ENCODE measurements around the gene EEF2K. TPM values are rescaled to one million over a fixed set of nuclear protein-coding genes. Genes with fewer than 3 reads are reported as not detected.

The EEF2K gene
- total RNA-seq, 2 donors from 2014 or later: 9.8 to 15.8 TPM

- no peak overlapping the region for H3K27ac Mint-ChIP-seq
- Histone ChIP-seq H3K27me3 (ENCODE audit: control insufficient read depth, insufficient read depth, low read length, poor library complexity, severe bottlenecking) (no peaks in the 10 kb centered on the region), H3K27ac (ENCODE audit: low read depth, low read length) (no peak overlapping the region), H3K36me3 (ENCODE audit: control insufficient read depth, insufficient read depth, low read length) (peaks cover 71% of the 10 kb centered on the region), H3K4me3 (ENCODE audit: low read length) (no peak overlapping the region), H3K9ac (ENCODE audit: extremely low read depth, low read length, poor library complexity, severe bottlenecking) (no peak overlapping the region), H3K4me1 (ENCODE audit: control insufficient read depth, insufficient read depth, low read length) (no peaks in the 10 kb centered on the region), H3K9me3 (ENCODE audit: control insufficient read depth, low read length) (no peaks in the 10 kb centered on the region)
- no peak for DNase-seq
- H3K4me1 Mint-ChIP-seq: no peaks in the 10 kb centered on the region
- TF ChIP-seq CTCF (conservative IDR thresholded peaks at IDR 0.05): no peak
- H3K4me3 Mint-ChIP-seq: no peak overlapping the region
- H3K27me3 Mint-ChIP-seq (ENCODE audit: insufficient read depth): no peaks in the 10 kb centered on the region
- peaks cover 70% of the 10 kb centered on the region for H3K36me3 Mint-ChIP-seq (ENCODE audit: low read depth)
- WGBS, 2 experiments (ENCODE audit: insufficient coverage in 1 of 2, insufficient read length in 1 of 2): 91 to 100% methylated on average over 5 to 10 of the region's 10 CpGs
- H3K9me3 Mint-ChIP-seq: no peaks in the 10 kb centered on the region
Measured at GRCh38 chr16:22328081-22328725, 122.1 kb downstream of the EEF2K start.

GRCh38 chr16:22329199-22329695, 123.2 kb downstream of the EEF2K start:
- Mint-ChIP-seq H3K27me3 (ENCODE audit: insufficient read depth) (no peaks in the 10 kb centered on the region), H3K4me1 (no peaks in the 10 kb centered on the region), H3K9me3 (no peaks in the 10 kb centered on the region), H3K4me3 (no peak overlapping the region), H3K36me3 (ENCODE audit: low read depth) (peaks cover 75% of the 10 kb centered on the region), H3K27ac (no peak overlapping the region)
- no peak overlapping the region for H3K4me3 ChIP-seq (ENCODE audit: low read length)
- H3K4me1 ChIP-seq (ENCODE audit: control insufficient read depth, insufficient read depth, low read length): no peaks in the 10 kb centered on the region
- peaks cover 78% of the 10 kb centered on the region for H3K36me3 ChIP-seq (ENCODE audit: control insufficient read depth, insufficient read depth, low read length)
- no peak for TF ChIP-seq CTCF (conservative IDR thresholded peaks at IDR 0.05)
- no peaks in the 10 kb centered on the region for H3K9me3 ChIP-seq (ENCODE audit: control insufficient read depth, low read length)
- H3K9ac ChIP-seq (ENCODE audit: extremely low read depth, low read length, poor library complexity, severe bottlenecking): no peak overlapping the region
- 93 to 94% methylated on average over 2 to 9 of the region's 9 CpGs for WGBS, 2 experiments (ENCODE audit: insufficient coverage in 1 of 2, insufficient read length in 1 of 2)
- H3K27ac ChIP-seq (ENCODE audit: low read depth, low read length): no peak overlapping the region
- H3K27me3 ChIP-seq (ENCODE audit: control insufficient read depth, insufficient read depth, low read length, poor library complexity, severe bottlenecking): no peaks in the 10 kb centered on the region
- DNase-seq: no peak

GRCh38 chr16:22330326-22330725, 124.2 kb downstream of the EEF2K start:
- Mint-ChIP-seq H3K27me3 (ENCODE audit: insufficient read depth) (no peaks in the 10 kb centered on the region), H3K4me3 (no peak overlapping the region), H3K9me3 (no peaks in the 10 kb centered on the region), H3K27ac (no peak overlapping the region), H3K4me1 (no peaks in the 10 kb centered on the region), H3K36me3 (ENCODE audit: low read depth) (peaks cover 78% of the 10 kb centered on the region)
- 93 to 94% methylated on average over 4 of the region's 4 CpGs for WGBS, 2 experiments (ENCODE audit: insufficient coverage in 1 of 2, insufficient read length in 1 of 2)
- TF ChIP-seq CTCF (conservative IDR thresholded peaks at IDR 0.05): no peak
- no peak overlapping the region for H3K4me3 ChIP-seq (ENCODE audit: low read length)
- no peak overlapping the region for H3K9ac ChIP-seq (ENCODE audit: extremely low read depth, low read length, poor library complexity, severe bottlenecking)
- H3K4me1 ChIP-seq (ENCODE audit: control insufficient read depth, insufficient read depth, low read length): no peaks in the 10 kb centered on the region
- no peaks in the 10 kb centered on the region for H3K9me3 ChIP-seq (ENCODE audit: control insufficient read depth, low read length)
- H3K27me3 ChIP-seq (ENCODE audit: control insufficient read depth, insufficient read depth, low read length, poor library complexity, severe bottlenecking): no peaks in the 10 kb centered on the region
- DNase-seq: no peak
- H3K27ac ChIP-seq (ENCODE audit: low read depth, low read length): no peak overlapping the region
- peaks cover 82% of the 10 kb centered on the region for H3K36me3 ChIP-seq (ENCODE audit: control insufficient read depth, insufficient read depth, low read length)

Measured in endodermal cell (in vitro differentiated cells).